ENCODE results near the gene NUDT8. TPM values are rescaled to one million over a fixed set of nuclear protein-coding genes. Genes with fewer than 3 reads are reported as not detected.
A peak's percentile ranks its signal among the peaks of the same experiment; 100 is the strongest.

The NUDT8 gene
- total RNA-seq, 3 donors from 2014 or later (not counting 1 experiment from before 2014, with no cell fraction given) = 1.7 to 5.2 (median 4.1) TPM

- peak overlapping the region; percentile 51 for H3K27ac ChIP-seq (ENCODE audit: low read length)
- no peaks in the 10 kb centered on the region for H3K9me3 ChIP-seq (ENCODE audit: control insufficient read depth, insufficient read depth, low read length)
- intact Hi-C loops (cut with micrococcal nuclease) = loop anchor here (5.0 kb wide), 1 partner anchor 35 kb away; no protein-coding TSS in a partner anchor
- DNase-seq (no peak), ATAC-seq (no peak)
- Mint-ChIP-seq H3K4me1 (peaks cover 10 to 18% of the 10 kb centered on the region in 2 donors), H3K9me3 (no peaks in the 10 kb centered on the region), H3K36me3 (no peaks in the 10 kb centered on the region), H3K4me3 (peak overlapping the region; percentile 91), H3K27me3 (ENCODE audit: low read depth in 2 of 2) (no peaks in the 10 kb centered on the region), H3K27ac (peak overlapping the region; percentile 78 to 91)
- peaks cover 40% of the 10 kb centered on the region for H3K36me3 ChIP-seq (ENCODE audit: control insufficient read depth, insufficient read depth, low read length)
- H3K4me1 ChIP-seq (ENCODE audit: control insufficient read depth, insufficient read depth, low read length) = peaks cover 24% of the 10 kb centered on the region
- H3K4me3 ChIP-seq (ENCODE audit: low read length) = peak overlapping the region; percentile 55
- no peaks in the 10 kb centered on the region for H3K27me3 ChIP-seq (ENCODE audit: control insufficient read depth, insufficient read depth, low read length)
- TF ChIP-seq CTCF (IDR thresholded peaks at IDR 0.05) = no peak
- 66% methylated on average over 9 of the region's 9 CpGs for WGBS (ENCODE audit: insufficient coverage)
Observed at GRCh38 chr11:67607507-67607906, 22.2 kb downstream of the NUDT8 start.

- peak; percentile 74 for TF ChIP-seq CTCF (IDR thresholded peaks at IDR 0.05)
- H3K9me3 Mint-ChIP-seq = no peaks in the 10 kb centered on the region
- peak within 1 kb of the TSS; percentile 91 for H3K4me3 Mint-ChIP-seq
- intact Hi-C loops (cut with micrococcal nuclease) = loop anchor here (5.0 kb wide), 1 partner anchor 34 kb away; no protein-coding TSS in a partner anchor
- H3K4me1 Mint-ChIP-seq = peaks cover 10 to 16% of the 10 kb centered on the region in 2 donors
- Histone ChIP-seq H3K9me3 (ENCODE audit: control insufficient read depth, insufficient read depth, low read length) (no peaks in the 10 kb centered on the region), H3K27me3 (ENCODE audit: control insufficient read depth, insufficient read depth, low read length) (no peaks in the 10 kb centered on the region), H3K36me3 (ENCODE audit: control insufficient read depth, insufficient read depth, low read length) (peaks cover 32% of the 10 kb centered on the region), H3K4me3 (ENCODE audit: low read length) (peak within 1 kb of the TSS; percentile 55), H3K4me1 (ENCODE audit: control insufficient read depth, insufficient read depth, low read length) (peaks cover 23% of the 10 kb centered on the region), H3K27ac (ENCODE audit: low read length) (peak within 1 kb of the TSS; percentile 51)
- H3K27me3 Mint-ChIP-seq (ENCODE audit: low read depth in 2 of 2) = no peaks in the 10 kb centered on the region
- peak within 1 kb of the TSS; percentile 78 to 91 for H3K27ac Mint-ChIP-seq
- peak; percentile 94 to 98 for DNase-seq
- peak; percentile 98 to 99 (median 99) for ATAC-seq
- H3K36me3 Mint-ChIP-seq = no peaks in the 10 kb centered on the region
- WGBS (ENCODE audit: insufficient coverage) = under 1% methylated on average over 69 of the region's 69 CpGs
Observed at GRCh38 chr11:67606492-67607295, 23.0 kb downstream of the NUDT8 start, which contains the start of gene NDUFV1. Gene NDUFV1, plus strand, starts transcription at chr11:67606936. Its CDS starts 69 bp downstream, at chr11:67607005.

- peak overlapping the region; percentile 78 to 91 for H3K27ac Mint-ChIP-seq
- intact Hi-C loops (cut with micrococcal nuclease) = loop anchor here (5.0 kb wide), 1 partner anchor 34 kb away; no protein-coding TSS in a partner anchor
- H3K9me3 ChIP-seq (ENCODE audit: control insufficient read depth, insufficient read depth, low read length) = no peaks in the 10 kb centered on the region
- ATAC-seq (no peak), DNase-seq (no peak)
- TF ChIP-seq CTCF (IDR thresholded peaks at IDR 0.05) = no peak
- H3K4me1 Mint-ChIP-seq = peaks cover 12 to 18% of the 10 kb centered on the region in 2 donors
- H3K4me3 ChIP-seq (ENCODE audit: low read length) = peak overlapping the region; percentile 55
- H3K9me3 Mint-ChIP-seq = no peaks in the 10 kb centered on the region
- no peaks in the 10 kb centered on the region for H3K36me3 Mint-ChIP-seq
- peaks cover 29% of the 10 kb centered on the region for H3K4me1 ChIP-seq (ENCODE audit: control insufficient read depth, insufficient read depth, low read length)
- WGBS (ENCODE audit: insufficient coverage) = 64% methylated on average over 17 of the region's 17 CpGs
- H3K27ac ChIP-seq (ENCODE audit: low read length) = no peak overlapping the region
- H3K27me3 Mint-ChIP-seq (ENCODE audit: low read depth in 2 of 2) = no peaks in the 10 kb centered on the region
- peak overlapping the region; percentile 91 for H3K4me3 Mint-ChIP-seq
- H3K36me3 ChIP-seq (ENCODE audit: control insufficient read depth, insufficient read depth, low read length) = peaks cover 26% of the 10 kb centered on the region
- no peaks in the 10 kb centered on the region for H3K27me3 ChIP-seq (ENCODE audit: control insufficient read depth, insufficient read depth, low read length)
Observed at GRCh38 chr11:67606093-67606491, 23.6 kb downstream of the NUDT8 start.

All from natural killer cell (primary cell).